C4-2B (cell line): ENCODE data around the gene GYS2.

Source experiments
- ZFX ChIP-seq: fragments of 450-650 bp; IDR thresholded peaks from 2 replicates; pipeline ENCODE4 v1.6.1; 2017
- TF ChIP-seq, protein P1 (sequence below): fragments of 450-650 bp; conservative IDR thresholded peaks from 2 replicates; pipeline ENCODE4 v1.5.1; 2017; ENCODE audit warnings: mild to moderate bottlenecking

DNA sequence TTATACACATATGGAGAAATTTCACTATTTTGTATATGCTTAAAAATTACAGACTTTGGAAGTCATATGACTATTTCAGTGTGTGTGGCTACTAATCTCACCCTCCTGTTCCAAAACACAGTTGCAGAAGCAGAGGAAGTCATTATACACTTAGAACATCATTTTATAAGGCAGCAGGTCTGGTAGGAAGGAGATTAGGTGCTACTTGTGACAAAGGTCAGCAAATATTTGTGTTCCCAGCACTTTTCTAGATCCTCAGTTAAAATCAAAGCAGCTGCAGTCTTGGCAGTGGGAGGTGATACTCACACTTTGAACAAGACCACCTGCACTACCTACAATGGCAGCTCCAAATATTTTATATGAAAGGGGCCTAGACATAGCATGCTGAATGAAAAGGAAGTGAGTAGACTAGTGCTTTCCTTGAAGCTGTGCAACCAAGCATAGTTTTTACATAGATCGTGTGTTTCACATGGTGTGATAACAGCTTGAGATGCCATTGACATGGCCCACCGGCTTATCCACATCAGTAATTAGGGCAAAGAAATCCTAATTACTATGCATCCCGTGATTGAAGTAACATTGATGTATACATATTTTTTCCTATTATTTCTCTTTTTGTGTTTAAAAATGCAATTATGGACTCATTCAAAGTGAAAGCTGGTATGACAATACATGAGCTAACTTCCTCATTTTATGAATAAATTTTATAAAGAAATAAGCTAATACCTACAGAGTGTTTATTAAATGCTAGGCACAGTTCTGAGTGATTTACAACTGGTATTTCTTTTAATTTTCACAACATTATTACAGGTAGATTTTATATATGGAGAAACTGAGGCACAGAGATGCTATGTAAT is 5.3 kb downstream of the GYS2 start:
- TF ChIP-seq, protein P1, sequence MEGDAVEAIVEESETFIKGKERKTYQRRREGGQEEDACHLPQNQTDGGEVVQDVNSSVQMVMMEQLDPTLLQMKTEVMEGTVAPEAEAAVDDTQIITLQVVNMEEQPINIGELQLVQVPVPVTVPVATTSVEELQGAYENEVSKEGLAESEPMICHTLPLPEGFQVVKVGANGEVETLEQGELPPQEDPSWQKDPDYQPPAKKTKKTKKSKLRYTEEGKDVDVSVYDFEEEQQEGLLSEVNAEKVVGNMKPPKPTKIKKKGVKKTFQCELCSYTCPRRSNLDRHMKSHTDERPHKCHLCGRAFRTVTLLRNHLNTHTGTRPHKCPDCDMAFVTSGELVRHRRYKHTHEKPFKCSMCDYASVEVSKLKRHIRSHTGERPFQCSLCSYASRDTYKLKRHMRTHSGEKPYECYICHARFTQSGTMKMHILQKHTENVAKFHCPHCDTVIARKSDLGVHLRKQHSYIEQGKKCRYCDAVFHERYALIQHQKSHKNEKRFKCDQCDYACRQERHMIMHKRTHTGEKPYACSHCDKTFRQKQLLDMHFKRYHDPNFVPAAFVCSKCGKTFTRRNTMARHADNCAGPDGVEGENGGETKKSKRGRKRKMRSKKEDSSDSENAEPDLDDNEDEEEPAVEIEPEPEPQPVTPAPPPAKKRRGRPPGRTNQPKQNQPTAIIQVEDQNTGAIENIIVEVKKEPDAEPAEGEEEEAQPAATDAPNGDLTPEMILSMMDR, result no peak
- TF ChIP-seq ZFX, result no peak
